HG03469 (cell line): Measurements from ENCODE around the gene BCL7A.
"Not testable (repeated sequence)": the region's sequence is repeated elsewhere in the genome, so short reads cannot be mapped to it uniquely, and the experiment has no call there.

Experiments used
- ATAC-seq: cut with Tn5 transposase; IDR thresholded peaks from one replicate; pipeline ENCODE4 v1.9.1; 2021; ENCODE audit warnings: mild to moderate bottlenecking, moderate library complexity, moderate number of reproducible peaks; ENCODE audit not compliant: unreplicated experiment

The BCL7A gene

DNA sequence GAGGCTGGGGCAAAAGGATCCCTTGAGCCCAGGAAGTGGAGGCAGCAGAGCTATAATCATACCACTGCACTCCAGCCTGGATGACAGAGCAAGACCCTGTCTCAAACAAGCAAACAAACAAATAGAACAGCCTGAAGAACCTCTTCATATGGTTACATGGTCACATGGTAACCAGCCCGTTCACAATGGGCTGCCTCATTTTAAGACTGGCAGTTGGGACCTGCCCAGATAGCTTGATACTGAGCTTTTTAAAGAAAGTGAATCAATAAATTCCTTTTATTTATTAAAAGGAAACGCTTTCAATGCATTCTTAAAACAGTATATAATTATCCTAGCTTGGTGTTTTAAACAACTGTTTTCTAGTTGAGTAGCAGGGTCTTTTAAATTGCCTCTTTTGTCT, 67.4 kb downstream of the BCL7A start:
- ATAC-seq = no peak

DNA sequence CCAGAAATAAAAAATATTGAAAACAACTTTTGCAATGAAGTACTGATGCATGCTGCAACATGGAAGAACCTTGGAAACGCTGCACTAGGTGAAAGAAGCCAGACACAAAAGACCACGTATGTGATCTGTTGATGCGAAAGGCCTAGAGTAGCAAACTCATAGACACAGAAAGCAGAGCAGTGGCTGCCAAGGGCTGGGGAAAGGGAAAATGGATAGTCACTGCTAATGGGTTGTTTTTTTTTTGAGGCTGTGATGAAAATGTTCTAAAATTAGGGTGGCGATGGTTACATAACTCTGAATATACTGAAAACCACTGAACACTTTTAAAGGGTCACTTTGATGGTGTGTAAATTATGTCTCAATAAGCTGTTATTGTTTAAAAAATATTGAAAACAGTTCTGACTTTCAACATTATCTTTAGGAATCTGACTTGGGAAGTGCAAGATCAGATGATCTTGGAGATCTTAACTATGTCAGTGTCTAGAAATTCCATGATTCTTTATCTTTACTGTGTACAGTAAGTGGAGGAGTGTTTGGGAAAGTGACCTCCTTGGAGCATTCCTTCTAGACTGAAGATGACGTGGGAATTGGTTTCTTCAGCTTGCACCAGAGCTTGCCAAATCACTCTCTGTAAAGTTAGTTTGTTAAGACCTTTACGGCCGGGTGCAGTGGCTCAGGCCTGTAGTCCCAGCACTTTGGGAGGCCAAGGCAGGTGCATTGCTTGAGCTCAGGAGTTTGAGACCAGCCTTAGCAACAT, 69.3 kb downstream of the BCL7A start:
- no peak for ATAC-seq

DNA sequence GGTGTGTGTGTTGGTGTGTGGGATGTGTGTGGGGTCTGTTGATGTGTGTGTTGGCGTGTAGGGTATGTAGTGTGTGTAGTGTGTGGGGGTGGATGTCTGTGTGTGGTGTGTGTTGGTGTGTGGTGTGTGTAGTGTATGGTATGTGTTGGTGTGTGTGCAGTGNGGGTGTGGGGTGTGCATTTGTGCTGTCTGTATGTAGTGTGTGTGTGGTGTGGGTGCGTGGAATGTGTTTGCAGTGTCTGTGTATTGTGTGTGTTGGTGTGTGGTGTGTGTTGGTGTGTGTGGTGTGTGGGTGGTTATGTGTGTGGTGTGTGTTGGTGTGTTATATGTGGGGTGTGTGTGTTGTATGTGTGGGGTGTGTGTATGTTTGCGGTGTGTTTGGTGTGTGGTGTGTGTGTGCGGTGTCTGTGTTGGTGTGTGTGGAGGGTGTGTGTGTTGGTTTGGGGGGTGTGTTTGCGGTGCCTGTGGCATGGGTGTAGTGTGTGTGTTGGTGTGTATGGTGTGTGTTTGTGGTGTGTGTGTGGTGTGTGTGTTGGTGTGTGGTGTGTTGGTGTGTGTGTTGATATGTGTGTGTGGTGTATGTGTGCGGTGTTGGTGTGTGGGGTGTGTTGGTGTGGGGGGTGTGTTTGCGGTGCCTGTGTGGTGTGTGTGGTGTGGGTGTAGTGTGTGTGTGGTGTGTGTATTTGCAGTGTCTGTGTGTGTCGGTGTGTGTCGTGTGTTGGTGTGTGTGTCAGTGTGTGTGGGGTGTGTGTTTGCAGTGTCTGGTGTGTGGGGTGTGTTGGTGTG, 71.6 kb downstream of the BCL7A start:
- ATAC-seq = no peak

DNA sequence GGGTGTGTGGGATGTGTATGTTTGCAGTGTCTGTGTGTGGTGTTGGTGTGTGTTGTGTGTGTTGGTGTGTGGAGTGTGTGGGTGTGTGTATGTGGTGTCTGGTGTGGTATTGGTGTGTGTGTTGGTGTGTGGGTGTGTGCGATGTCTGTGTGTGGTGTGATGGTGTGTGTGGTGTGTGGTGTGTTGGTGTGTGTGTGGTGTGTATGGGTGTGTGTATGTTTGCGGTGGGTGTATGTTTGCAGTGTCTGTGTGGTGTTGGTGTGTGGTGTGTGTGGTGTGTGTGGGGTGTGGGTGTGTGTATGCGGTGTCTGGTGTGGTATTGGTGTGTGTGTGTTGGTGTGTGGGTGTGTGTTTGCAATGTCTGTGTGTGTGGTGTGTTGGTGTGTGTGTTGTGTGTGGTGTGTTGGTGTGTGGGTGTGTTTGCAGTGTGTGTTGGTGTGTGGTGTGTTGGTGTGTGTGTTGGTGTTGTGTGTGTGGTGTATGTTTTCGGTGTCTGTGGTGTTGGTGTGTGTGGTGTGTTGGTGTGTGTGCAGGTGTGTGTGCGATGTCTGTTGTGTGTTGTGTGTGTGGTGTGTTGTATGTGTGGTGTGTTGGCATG, 72.6 kb downstream of the BCL7A start:
- no peak for ATAC-seq

DNA sequence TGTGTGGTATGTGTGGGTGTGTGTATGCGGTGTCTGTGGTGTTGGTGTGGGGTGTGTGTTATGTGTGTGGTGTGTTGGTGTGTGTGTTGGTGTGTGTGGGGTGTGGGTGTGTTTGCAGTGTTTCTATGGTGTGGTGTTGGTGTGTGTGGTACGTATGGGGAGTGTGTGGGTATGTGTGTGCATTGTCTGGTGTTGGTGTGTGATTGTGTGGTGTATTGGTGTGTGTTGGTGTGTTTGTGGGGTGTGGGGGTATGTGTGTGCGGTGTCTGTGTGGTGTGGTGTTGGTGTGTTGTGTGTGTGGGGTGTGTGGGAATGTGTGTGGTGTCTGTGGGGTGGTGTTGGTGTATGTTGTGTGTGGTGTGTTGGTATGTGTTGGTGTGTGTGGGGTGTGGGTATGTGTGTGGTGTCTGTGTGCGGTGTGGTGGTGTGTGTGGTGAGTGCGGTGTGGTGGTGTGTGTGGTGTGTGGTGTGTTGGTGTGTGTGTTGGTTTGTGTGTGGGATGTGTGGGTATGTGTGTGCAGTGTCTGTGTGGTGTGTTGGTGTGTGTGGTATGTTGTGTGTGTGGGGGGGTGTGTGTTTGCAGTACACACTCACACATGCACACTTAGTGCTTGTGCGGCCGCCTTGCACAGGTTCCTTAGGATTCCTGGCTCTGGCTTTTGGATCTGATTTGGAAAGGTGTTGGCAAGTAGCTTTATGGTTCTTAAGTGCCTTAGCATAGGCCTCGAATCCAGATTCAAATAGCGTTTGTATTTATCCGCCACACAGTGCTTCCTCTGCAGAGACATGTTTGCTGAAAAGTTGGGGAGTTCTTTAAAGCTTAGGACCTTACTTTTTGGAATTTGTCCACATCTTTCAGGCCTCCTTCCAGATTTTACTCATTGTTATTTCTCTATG, 73.3 kb downstream of the BCL7A start:
- ATAC-seq = no peak

DNA sequence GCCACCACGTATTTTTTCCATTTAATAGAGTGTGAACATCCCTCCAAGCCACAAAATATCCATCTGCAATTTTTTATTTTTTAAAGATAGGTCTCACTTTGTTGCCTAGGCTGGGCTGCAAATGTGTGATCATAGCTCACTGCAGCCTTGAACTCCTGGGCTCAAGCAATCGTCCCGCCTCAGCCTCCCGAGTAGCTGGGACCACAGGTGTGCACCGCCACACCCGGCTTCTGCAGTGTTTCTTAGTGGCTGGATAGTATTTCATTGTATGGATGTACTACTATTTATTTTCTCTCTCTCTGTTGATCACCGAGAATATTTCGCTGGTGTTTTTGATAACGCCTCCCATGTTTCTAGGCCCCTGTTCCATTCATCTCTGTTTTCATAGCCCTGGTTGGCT, 74.3 kb downstream of the BCL7A start:
- ATAC-seq = no peak

DNA sequence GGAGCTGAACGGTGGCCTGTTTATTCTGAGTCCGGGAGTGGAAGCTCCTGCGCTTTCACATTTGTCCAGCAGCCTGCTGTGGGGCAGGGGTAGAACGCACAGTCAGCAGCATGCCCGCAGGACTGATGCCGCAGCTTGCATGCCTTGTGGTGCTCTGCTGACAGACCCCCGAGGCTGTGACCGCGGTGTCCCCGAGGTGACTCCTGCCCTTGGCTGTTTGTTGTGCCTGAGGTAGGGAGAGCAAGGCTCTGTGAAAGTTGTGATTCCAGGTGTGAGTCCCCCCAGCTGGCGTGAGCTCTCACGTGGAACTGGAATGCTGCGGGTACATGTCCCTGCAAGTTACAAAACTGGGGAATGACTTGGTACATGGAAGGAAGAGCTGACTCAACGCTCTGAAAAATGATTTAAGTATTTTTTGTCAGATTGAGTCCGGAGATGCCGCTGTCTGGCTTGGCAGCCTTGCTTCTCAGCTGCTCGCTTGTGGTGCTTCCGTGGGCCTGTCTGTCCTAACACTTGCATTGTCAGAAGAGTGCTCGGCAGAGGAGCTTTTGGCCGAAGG, 75.0 kb downstream of the BCL7A start:
- no peak for ATAC-seq

DNA sequence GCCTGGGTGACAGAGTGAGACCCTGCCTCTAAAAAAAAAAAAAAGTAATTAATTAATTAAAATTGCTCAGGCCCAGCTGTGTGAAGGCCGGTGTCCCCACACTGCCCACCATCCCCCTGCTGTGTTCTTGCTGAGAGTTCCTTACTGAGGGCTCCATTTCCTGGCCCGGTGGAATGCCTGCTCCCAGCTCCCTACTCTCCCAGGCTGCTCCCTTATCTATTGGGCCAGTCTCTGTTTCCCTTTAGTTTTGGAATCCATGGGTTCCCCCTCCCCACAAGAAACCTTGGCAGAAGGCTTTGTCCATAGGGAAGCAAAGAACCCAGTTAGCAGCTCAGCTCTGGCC, 75.9 kb downstream of the BCL7A start:
- ATAC-seq = no peak

DNA sequence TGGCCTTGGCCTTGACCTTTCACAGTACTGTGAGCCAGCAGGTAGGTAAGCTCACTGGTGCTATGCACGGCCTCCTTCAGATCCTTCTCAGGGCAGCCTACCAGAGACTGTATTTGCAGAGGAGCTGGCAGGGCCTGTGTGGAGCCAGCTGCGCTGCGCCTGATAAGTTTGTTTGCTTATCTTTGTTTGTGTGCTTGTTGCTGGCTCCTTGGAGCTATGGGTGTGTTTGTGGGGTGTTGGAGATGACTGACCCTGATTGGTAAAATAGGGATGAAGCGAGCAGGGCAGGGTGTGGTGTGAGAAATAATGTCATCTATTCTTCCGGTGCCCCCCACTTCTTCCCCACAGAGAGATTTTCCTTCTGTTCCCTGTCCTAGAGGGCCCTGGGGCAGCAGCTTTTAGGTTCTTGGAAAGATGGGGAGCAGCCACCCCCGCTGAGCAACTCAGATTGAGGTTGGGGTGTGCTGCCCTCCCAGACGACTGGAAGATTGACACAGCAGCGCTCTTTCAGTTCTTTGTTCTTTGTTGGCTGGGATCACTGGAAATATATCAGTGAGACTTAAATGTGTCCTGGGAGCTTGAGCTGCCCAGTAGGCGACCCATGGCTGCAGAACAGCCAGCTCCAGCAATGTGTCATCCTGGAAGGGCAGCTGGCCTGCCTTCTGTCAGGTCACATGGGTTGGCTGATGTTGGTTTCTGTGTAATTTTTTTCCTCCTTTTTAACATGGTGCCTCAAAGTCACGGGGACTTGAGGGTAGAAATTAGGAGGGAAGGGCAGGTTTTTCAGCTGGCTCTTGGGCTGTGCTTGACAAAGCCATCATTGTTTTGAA, 76.5 kb downstream of the BCL7A start:
- ATAC-seq = no peak

DNA sequence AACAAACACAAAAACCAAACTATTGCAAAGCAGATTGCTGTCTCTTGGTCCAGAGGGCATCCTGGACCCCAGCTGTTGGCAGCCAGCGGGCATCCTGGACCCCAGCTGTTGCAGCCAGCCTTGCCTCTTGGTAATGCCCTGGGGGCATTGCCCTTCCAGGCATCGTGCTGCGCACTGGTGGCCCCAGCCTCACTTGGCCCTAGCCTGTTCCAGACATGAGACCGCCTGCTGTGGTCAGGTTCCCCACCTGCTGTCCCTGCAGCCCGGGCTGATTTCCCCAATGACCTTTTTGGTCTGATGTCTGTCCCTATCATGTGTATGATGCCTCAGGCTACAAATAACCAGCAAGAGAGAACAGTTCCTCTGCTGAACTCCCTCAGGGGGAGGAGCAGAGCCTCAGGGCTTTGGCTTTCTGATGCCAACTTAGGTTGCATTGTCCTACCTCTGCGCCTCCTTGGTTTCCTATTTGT, 77.6 kb downstream of the BCL7A start:
- ATAC-seq = no peak

DNA sequence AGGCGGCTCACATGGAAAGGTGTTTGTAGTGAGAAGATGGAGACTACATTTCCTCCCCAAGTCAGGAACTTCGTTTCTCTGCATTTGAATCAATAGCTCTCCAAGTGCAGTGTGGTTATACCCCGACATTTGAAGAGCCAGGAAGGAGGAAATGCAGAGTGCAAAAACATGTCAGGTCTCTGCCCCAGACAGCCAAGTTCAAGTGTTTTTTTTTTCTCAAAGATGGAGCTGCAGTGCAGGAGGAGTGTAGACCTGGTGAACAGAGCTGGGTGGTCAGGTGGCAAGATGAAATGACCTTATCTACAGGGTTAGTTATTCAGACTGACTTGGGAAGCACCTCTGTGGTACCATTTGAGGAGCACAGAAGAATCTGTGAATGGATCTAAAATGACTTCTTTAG, 78.2 kb downstream of the BCL7A start:
- ATAC-seq = no peak

DNA sequence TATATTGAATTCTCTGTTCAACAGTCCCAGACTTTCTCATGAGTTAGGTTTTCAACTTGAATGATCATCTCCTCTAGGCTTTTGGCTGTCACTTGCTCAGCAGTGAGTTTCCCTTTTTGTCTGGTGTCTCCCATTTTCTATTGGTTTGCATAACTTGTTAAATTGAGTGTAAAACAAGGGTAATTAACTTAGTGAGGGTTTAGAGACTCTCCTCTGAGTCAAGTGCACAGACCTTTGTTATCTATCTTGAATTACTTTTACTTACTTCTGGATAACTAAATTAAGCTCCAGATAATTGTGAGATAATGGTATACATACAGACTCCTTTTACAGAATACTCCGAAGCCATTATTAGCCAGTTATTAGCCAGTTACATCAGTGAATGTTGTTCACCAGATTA, 78.9 kb downstream of the BCL7A start:
- no peak for ATAC-seq

DNA sequence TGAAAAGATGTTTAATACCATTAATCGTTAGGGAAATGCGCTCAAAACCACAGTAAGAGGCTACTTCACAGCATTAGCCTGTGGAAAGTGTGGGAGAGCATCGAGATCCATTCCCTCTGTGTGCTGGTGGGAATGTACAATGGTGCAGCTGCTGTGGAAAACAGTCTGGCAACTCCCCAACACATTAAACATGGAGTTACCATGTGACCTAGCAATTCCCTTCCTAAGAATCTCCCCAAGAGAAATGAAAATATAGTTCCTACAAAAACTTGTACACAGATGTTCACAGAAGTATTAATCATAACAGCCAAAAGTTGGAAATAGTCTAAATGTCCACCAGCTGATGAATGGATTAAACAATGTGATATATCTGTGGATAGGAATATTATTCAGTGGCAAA, 80.6 kb downstream of the BCL7A start:
- no peak for ATAC-seq

DNA sequence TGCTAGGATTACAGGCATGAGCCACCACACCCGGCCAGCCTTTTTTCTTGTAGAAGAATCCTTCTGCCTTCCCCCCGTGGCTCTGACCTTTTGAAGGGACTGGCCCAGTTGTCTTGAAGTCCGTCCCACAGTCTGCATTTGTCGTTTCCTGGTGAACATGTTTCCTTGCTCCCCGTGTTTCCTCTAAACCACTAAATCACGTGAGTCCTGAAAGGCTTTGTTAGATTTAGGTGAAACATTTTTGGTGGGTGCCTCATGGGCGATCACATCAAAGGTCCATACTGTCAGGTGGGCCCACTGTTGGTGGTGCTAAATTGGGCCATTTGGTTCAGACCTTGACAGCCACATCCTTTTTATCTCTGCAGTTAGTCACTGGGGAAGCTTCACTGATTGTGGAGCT, 83.2 kb downstream of the BCL7A start:
- no peak for ATAC-seq

DNA sequence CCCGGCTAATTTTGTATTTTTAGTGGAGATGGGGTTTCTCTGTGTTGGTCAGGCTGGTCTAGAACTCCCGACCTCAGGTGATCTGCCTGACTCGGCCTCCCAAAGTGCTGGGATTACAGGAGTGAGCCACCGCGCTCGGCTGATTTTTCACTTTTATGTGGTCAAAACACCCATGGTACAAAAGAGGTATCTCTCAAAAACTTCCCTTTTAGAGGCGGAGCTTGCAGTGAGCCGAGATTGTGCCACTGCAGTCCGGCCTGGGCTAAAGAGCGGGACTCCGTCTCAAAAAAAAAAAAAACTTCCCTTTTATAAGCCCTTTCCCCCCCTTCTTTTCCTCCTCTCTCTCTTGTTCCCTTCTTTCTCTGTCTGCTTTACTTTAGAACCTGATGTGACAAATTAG, 83.8 kb downstream of the BCL7A start:
- ATAC-seq = not testable (repeated sequence)

DNA sequence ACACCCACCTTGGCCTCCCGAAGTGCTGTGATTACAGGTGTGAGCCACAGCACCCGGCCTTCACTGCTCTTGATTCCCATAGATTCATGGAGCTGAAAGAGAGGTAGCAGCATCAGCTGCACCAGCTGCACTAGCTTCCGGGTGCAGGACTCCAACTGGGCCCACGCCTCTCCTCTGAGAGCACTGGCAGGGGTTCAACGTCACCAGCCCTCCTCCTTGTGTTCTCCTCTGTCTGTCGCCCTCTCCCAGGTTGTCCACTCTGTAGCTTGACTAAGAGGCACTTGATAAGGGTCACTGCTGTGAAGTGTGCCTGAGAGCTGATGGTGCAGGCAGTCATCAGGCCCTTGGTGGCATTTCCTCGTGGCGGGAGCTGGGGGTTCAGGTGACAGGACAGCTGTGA, 85.2 kb downstream of the BCL7A start:
- no peak for ATAC-seq

DNA sequence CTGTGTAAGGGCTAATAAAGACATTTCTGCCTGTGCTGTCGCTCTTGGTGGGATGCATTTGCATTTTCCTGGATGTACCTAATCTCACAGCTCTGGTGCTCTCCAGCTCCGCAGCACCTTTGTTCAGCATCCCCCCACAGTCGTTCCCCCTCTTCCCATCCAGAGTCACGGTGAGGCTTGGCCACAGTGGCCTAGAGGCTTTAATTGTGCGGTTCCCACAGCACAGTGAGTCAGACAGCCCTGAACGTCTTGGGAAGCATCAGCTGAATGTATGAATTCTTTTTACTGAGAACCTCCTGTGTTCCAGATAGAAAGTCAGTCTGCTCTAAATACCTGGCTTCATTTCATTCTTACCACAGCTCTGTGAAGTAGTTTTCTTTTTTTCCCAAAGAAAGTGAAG, 85.6 kb downstream of the BCL7A start:
- no peak for ATAC-seq

DNA sequence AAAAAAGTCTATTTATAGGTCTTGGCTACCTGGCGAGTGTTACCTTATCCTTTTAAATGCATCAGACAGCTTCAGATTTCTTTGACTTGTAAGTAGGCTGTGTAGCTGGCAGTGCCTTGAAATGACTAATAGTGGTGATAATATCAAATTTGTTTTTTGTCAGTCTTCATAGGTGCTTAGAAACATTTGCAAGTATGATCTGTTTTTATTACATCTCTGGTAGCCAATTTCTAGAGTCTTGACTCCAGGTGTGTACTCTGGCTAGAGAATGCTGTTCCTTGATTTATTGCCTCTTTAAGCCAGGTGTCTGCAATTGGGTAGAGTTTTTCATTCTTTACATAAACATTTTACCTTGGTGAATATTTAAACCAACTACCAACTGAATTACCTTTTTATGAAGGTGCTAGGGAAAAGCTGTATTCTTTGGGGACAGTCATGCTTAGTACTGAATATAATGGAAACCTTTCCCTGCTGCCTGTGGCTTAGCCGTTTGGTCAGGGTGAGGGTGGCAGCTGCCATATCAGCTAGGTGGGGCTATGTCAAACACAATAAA, 89.5 kb downstream of the BCL7A start:
- no peak for ATAC-seq
